HG02798 (cell line): ENCODE data around the gene FRMPD4.

ENCODE experiments used
- ATAC-seq: cut with Tn5 transposase; IDR thresholded peaks from one replicate; pipeline ENCODE4 v1.9.1; 2021; ENCODE audit warnings: mild to moderate bottlenecking; ENCODE audit not compliant: unreplicated experiment, poor library complexity

Gene FRMPD4

DNA sequence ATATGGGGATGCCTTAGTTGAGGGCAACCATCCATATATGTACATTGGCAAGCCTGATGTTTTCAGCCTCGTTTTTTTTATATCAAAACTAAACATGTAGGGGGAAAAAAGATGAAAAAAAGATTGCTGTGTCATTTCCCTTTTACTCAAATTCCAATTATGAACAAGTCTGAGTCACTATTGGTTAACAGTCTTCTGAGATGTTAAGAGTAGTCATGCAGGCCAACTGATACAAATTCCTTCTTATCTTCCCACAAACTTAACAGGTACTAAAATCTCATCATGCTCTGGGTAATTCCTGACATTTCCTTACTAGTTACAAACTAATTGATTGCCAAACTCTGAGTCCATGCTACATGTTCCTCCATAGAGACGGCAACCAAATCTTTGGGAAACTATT, 222.1 kb downstream of the FRMPD4 start:
- ATAC-seq = no peak

DNA sequence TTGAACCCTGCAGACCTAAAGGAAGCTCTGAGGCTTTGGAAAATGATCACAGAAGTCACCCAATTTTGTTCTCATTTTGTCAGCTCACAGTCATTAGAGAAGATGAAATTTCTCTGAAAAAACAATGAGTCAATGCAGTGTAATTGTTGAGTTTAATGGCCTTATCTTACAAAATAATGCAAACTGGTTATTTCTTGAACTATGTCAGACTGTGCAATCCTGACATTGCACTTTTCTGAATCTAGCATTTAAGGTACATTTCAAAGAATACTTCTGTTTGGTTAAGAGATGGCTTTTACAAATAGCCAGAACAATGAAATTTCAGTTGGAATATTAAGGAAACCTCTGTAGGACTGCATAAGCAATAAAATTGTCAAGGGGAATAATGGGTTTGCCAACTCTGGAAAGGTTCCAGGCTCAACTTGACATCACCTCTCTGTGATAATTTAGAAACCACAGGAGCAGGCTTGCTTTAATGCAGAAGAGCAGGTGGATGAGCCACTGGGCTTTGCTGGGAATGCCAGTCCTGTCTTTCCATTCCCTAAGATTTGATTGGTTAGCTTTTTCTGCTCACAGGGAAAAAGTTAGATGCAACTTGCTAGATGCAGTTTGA, 222.8 kb downstream of the FRMPD4 start:
- ATAC-seq = no peak

DNA sequence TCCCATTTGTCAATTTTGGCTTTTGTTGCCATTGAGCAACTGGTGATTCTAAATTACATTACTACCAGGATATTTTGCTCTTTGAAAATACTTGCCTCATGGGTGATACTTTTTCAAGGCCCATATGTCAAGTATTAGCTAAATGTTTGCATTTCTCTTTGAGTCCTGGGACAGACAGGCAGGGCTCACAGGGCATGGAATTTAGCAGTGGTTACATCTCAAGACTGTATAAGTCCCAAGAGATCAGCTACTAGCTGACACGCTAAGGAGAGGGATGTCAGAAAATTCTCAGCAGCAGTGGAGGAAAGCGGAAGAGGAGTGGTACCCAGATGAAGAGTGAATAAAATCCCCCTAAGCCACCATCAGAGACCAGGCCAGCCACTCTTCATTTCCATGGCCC, 224.9 kb downstream of the FRMPD4 start:
- no peak for ATAC-seq

DNA sequence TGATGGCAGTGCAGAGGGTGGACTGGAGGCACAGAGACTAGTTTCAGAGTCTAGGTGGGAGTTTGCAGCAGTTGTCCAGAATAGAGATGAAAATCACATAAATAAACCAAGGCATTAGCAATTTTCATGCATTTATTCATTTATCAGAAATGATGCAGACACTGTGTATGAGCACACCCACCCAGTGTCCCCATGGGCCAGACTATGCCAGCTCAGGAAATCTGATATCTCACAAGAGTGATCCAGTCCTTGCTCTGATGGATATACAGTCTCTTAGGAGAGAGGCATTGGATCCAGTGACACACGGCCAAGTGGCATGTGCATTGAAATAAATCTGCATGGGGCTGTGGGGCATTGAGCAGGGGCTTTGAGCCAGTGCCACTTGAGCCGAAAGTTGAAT, 228.2 kb downstream of the FRMPD4 start:
- ATAC-seq = no peak

DNA sequence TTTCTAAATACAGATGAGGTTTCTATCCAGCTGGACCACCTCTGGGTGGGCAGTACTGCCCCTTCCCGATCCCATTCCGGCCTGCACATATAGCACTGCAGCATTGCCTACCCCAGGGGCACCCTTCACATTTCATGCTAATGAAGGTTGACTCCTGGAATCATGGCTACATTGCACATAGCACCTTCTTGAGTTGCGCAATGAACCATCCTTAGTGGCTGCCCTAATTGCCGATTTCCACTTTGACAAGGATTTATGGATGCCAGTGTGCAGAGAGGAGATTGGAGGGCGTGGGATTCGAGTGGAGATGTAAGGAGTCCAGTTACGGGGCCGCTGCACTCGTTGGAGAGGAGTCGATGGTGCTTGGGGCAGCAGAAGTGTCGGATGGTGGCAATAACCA, 229.0 kb downstream of the FRMPD4 start:
- ATAC-seq = no peak

DNA sequence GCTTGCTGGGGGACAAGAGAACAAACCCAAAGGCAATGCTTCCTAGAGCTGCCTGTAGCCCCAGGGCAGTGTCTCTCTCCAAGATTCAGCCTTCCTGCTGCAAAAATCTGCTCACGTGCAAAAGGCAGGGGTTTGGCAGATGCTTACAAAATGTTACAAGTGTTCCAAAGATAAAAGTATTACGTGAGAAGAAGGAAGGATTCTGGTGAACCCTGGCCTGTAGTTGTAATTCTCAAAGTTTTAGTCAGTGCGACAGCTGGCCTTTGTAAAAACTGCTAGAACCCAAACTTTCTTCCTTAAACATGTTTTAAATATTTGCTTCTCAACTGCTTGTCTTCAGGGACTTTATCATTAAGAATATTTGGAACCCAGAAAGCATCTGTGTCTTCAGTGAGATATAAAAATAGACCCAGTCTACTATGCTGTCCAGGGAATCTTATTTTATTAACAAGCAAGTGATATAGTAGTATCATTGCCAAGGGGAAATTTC, 232.3 kb downstream of the FRMPD4 start:
- ATAC-seq = no peak

DNA sequence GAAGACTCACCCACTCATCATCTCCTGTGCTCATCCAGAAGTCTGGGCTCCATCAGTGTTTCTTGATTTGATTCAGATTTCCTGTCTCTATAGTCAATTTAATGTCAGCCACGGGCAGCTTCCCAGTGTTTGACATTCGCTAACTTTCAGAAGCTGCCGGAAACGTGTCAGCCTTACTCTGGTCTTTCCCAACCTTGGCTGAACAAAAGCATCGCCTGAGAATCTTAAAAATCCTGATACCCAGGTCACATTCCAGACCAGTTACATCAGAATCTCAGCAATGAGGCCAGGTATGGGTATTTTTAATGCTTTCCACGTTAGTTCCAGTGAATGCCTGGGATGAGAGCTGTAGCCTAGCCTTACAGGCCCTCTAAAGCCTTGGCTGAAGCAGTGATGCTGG, 233.8 kb downstream of the FRMPD4 start:
- ATAC-seq = no peak

DNA sequence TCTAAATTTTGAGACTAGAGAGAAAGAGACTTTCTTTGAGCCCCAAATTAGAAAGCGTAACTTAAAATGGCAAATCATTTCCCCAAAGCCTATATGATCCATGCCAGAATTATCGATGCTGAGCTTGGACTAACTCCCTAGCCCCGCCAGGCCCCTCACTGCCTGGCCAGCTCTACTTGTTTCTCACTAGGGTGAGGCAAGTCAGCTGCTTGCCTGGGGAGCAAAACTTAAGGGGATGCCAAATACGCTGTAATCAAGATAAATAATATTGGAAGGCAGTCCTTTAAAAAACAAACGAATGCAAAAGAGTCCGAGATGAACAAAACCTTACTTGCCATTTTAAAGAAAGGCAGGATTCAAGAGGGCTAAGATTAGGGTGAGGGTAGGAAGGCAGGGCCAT, 236.0 kb downstream of the FRMPD4 start:
- no peak for ATAC-seq

DNA sequence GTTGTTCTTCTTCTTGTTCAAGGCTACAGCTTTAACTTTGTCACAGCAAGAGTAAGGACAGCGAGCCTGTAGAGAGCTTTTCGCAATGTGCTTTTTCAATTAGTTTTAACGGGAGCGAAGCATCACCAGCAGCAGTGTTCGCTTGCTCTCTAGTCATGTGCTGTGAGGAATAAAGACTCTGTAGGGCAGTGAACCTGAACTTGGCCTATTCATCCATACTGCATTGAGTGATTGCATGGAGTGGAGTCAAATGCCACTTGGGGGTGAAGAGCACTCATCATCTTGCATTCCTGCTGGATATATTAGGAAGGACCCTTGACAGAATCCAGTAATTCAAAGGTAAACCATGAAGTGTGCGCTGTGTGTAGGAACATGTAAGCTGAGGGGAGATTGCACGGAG, 240.0 kb downstream of the FRMPD4 start:
- ATAC-seq = no peak

DNA sequence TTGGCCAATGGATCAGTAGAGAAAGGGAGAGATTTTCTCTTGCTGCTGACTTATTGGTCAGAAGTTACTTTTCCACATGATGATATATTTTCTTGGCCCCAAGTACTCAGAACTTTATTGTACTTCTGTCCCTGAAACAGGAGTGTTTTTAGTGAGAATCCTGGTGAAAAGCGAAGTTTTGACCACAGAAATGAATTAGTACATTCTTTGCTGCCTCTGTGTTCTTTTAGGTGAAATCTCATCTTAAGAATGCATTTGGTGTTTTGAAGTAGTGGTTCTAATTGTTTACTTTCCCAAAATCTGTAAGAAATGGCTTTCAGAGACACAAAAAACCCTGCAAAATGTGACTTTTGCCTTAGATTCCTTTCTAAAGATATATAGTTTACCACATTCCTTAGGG, 240.4 kb downstream of the FRMPD4 start:
- ATAC-seq = no peak

DNA sequence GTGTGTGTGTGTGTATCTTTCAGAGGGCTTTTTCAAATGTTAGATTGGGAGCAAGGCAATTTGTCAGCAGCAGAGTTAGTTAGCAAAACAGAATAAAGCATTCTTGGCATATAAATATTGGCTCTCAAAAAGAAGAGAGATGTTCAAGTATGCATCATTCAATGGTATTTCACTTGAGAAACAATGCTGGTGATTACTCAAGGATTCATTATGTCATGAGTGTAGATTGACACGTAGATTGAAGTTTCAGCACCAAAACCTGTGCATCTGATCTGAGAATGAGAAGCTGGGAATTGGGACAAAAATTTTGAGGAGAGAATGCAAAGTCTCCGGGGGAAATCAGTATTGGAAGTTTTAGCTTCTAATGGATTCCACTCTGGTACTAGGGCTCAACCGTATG, 241.4 kb downstream of the FRMPD4 start:
- ATAC-seq = no peak

DNA sequence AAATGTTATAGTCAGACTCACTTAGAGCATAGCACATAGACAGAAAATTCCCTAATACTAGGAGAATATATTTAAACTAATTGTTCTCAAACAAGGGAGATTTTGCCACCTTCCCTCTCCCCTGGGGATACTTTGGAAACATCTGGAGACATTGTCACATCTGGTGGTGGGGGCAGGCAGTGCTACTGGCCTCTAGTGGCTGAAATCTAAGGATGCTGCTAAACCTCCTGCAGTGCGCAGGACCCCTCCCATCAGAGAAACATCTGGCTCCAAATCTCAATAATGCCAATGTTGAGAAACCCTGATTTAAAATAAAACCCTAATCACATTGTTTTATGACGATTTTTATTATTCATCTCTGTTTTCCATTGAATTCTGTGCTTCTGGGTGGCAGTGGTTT, 244.9 kb downstream of the FRMPD4 start:
- no peak for ATAC-seq

DNA sequence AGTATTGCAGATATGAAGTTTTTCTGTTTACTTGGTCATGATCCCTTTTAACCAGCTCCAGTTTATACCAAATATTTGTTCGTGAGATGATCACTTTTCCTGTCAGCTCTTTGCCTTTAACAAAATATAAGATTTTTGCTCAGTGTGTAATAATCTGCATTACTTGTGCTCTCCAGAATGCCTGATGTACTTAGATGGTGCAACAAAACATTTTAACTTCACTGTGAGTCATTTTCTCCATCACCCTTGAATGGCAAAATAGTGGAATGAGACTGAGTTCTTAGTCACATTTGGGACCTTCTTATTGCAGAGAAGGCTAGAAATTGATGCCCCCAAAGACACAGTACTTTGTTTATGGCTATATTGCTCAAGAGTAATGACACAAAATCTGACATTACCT, 252.0 kb downstream of the FRMPD4 start:
- ATAC-seq = no peak

DNA sequence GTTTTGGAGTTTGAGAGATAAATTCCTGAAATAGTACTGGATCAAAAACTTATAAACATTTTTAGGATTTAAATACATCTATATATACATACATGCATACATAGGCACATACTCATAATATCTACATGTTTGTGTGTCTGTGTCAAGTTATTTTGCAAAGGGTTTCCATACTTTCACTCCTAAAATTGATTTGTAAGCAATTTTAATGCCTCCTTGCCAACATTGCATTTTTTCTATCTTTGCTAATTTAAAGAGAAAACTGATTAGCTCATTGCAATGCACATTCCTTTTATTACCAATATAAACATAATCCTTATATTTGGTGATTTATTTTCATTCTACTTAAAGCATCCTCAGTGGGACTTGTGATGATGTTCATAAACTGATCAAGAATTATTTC, 258.3 kb downstream of the FRMPD4 start:
- ATAC-seq = no peak

DNA sequence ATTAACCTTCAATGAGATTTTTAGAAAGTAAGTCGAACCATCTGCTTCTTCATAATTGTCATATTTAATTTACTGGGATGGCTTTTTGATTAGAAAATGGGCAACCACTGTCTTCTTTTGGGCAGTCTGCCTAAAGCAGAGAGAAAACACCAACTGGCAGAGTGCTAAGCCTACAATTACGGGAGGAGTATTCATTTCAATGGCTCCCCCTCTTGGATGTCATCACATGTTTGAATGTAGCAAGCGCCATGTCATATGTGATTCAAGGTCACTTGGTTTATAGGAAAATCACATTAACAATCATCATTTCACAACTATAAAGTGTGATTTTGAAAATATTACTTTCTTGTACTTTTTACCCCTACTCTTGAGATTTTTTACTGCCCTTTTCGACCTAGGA, 261.9 kb downstream of the FRMPD4 start:
- ATAC-seq = no peak

DNA sequence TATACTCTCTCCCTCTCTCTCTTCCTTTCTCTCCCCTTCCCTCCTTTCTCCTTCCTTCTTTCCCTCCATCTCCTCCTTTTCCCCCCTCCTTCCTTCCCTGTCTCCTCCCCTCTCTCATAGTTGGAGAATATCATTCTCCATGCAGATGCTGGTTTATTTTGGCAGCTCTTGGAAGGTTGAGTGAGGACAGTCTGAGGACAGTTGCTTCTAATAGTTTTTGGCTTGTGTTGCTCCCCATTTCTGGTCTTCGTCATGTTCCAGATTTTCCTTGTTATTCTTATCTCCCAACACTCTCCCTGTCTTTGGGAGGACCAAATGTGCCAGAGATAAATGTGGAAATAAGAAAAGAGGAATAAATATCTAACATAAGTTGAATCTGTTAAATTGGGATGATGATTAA, 263.0 kb downstream of the FRMPD4 start:
- no peak for ATAC-seq

DNA sequence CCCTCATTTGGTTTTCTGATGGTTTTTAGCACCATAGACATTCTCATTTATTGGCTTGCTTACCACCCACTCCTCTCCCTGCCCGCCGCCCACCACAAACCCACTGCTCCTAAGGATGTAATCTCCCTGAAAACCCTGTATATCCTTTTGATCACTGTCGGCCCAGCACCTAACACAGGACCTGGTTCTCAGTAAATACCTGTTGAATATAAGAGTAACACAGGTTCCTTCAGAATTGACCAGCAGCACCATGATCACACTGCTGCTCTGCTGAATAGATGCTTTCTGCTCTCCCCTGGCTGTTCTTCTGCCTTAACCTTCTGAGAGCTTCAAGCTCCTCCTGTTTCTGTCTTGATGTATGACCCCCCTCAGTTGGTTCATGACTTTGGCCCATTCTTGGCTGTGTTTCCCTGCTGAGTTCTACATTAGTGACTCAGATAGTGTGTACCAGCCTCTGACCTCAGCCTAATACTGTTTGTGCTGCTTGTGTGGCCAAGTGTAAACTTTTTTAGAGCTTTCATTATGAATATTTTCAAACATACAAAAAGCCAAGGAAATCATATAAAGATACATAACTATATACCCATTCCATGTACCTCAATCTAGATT, 265.3 kb downstream of the FRMPD4 start:
- ATAC-seq = no peak

DNA sequence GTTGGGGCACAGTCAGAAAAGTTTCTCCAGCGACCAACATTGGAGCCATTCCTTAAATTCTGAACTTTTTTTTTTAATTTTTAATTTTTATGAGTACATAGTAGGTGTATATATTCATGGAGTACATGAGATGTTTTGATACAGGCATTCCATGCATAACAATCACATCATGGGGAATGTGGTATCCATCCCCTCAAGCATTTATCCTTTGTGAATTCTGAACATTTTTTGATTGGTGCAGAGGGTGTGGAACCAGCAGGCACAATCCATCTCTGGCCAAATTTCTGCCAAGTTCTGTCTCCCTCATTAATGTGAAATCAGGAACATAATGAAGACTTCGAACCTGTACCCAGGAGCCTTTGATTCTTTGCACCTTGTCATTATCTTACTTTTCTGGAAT, 267.0 kb downstream of the FRMPD4 start:
- ATAC-seq = no peak

DNA sequence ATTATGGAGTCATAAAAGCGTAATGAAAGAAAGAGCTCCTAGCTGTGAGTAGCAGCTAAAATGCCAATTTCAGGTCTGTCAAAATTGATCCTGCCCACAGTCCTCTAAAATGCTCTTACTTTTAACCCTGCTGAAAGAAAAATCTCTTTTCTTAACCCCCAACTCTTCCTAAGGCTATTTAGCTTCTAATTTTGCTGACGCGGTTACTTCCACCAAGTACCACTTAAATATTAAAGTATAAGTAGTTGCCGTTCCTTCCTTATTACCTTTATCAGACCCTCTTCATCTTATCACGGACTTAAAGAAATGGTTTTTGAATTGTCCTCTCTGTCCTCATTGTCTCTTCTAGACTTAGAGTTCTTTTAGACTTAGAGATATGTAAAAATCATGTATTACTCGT, 272.2 kb downstream of the FRMPD4 start:
- no peak for ATAC-seq

DNA sequence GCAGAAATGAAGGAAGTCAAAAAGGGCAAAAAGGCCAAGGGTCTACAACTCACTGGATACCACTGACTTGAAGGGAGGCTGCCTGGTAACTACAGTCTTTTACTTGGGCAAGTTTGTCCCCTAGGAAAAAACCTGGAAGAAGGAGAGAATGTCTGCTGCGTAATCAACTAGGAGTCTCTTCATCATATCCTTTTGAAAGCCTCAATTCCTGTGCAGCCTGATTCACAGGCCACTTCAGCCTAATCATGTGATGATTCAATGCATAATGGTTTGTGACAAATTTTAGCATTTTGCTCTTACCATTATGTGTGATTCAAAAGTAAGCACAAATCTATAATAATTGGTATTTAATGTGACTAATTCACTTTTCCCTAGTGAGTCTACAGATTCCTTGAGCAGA, 273.6 kb downstream of the FRMPD4 start:
- no peak for ATAC-seq

DNA sequence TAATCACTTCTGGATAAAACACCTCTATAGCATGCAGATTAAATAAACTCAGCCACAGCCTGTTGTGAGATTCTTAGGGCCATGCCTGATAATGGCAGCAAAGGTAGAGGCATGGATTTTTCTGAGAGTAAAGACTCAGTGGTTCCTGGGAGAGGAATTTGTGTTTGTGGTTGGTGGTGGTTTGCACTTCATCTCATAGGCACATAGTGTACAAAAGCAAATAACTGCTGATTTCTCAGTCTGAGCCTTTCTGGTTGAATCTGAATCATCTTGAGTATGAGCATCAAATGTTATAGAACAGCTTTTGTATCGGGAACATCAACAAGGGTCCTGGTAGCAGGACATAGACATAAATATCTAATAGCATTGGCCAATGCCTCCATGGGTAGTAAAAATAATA, 274.3 kb downstream of the FRMPD4 start:
- ATAC-seq = no peak

DNA sequence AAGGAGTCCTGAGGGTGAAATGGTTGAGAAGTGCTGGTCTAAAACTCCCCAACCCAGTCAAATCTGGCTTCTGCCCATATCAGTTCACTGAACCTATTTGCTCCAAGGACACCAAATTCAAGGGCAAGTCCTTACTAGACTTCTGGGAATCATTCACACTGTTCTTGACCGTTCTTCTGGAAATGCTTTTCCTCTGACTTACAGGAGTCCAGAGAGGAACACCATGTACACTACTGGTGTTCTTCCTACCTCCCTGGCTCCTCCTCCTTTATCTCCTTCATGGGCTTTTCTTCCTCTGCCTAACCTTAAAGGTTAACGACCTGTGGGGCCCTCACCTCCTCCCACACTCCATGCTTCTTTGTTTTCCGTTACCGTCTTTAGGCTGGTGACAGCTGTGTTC, 281.3 kb downstream of the FRMPD4 start:
- ATAC-seq = no peak
